HPDE6-E6E7 (cell line): ENCODE results near the gene RNF166.

Experiments used
- DNase-seq: peaks from one replicate; pipeline ENCODE4 v3.0.0; 2011; ENCODE audit warnings: missing footprints; ENCODE audit errors: extremely low spot score

RNF166 gene

GRCh38 chr16:88723911-88724310 is 17.7 kb upstream of the RNF166 start:
- DNase-seq, result no peak

GRCh38 chr16:88723507-88723887 is 17.3 kb upstream of the RNF166 start:
- DNase-seq, result no peak

- no peak for DNase-seq
Measured at GRCh38 chr16:88722784-88723506, 16.7 kb upstream of the RNF166 start.

GRCh38 chr16:88721815-88722755 is 15.9 kb upstream of the RNF166 start:
- DNase-seq, result no peak

GRCh38 chr16:88721236-88721635 is 15.0 kb upstream of the RNF166 start:
- DNase-seq, result no peak

GRCh38 chr16:88720396-88720970 is 14.3 kb upstream of the RNF166 start:
- no peak for DNase-seq

- DNase-seq, result no peak
Measured at GRCh38 chr16:88719933-88720296, 13.7 kb upstream of the RNF166 start.

- DNase-seq, result no peak
Measured at GRCh38 chr16:88719267-88719932, 13.2 kb upstream of the RNF166 start.

- no peak for DNase-seq
Measured at GRCh38 chr16:88718178-88718577, 12.0 kb upstream of the RNF166 start.

GRCh38 chr16:88716601-88717001 is 10.4 kb upstream of the RNF166 start:
- DNase-seq, result no peak

- DNase-seq, result no peak
Measured at GRCh38 chr16:88716201-88716600, 10.0 kb upstream of the RNF166 start.

GRCh38 chr16:88715312-88716190 is 9.3 kb upstream of the RNF166 start:
- DNase-seq, result no peak

GRCh38 chr16:88714420-88715302 is 8.5 kb upstream of the RNF166 start:
- DNase-seq, result no peak

GRCh38 chr16:88713568-88714419 is 7.6 kb upstream of the RNF166 start:
- no peak for DNase-seq

- DNase-seq, result no peak
Measured at GRCh38 chr16:88713054-88713453, 6.8 kb upstream of the RNF166 start.

GRCh38 chr16:88712362-88712979 is 6.3 kb upstream of the RNF166 start:
- DNase-seq, result no peak

GRCh38 chr16:88711750-88712340 is 5.6 kb upstream of the RNF166 start:
- DNase-seq, result no peak

- no peak for DNase-seq
Measured at GRCh38 chr16:88710556-88710955, 4.3 kb upstream of the RNF166 start.
